WTC11 (cell line): ENCODE measurements around the gene FCMR. TPM values are rescaled to one million over a fixed set of nuclear protein-coding genes. Genes with fewer than 3 reads are reported as not detected.

ENCODE experiments used
- ATAC-seq: fragments of 200-7000 bp; cut with Tn5 transposase; 2 replicates; pipeline ENCODE4 v1.10.0; 2021; ENCODE audit warnings: mild to moderate bottlenecking, moderate library complexity
- CTCF ChIA-PET: fragments of 300-600 bp; sonication (Branson Sonifier 250); formaldehyde crosslinking; loops from one replicate; lab custom pipeline; 2021; ENCODE audit warnings: antibody characterized with exemption; lab: Charles Lee
- POLR2A ChIA-PET: fragments of 350-600 bp; sonication (Branson Sonifier 250); formaldehyde crosslinking; loops from one replicate; lab custom pipeline; 2021; ENCODE audit warnings: antibody characterized with exemption; lab: Charles Lee
- DNase-seq: peaks from one replicate; pipeline ENCODE4 v3.0.0; 2021; ENCODE audit warnings: low spot score
- H3K27ac Mint-ChIP-seq: 2 replicates; pipeline ENCODE4 v1.8.0; 2021; ENCODE audit warnings: mixed read lengths
- H3K27me3 Mint-ChIP-seq: 2 replicates; pipeline ENCODE4 v1.8.0; 2021; ENCODE audit warnings: low read depth, mild to moderate bottlenecking, moderate library complexity, mixed read lengths
- H3K36me3 Mint-ChIP-seq: 2 replicates; pipeline ENCODE4 v1.8.0; 2021; ENCODE audit warnings: mixed read lengths
- H3K4me1 Mint-ChIP-seq: 2 replicates; pipeline ENCODE4 v1.8.0; 2022; ENCODE audit warnings: mixed read lengths
- H3K4me3 Mint-ChIP-seq: 2 replicates; pipeline ENCODE4 v1.8.0; 2021; ENCODE audit warnings: mild to moderate bottlenecking, moderate library complexity, mixed read lengths
- H3K9me3 Mint-ChIP-seq: 2 replicates; pipeline ENCODE4 v1.8.0; 2021; ENCODE audit warnings: mixed read lengths
- CREB1 ChIP-seq: sonication (generic); formaldehyde crosslinking; IDR thresholded peaks from 2 replicates; pipeline ENCODE4 v1.8.0; 2023; ENCODE audit warnings: mild to moderate bottlenecking, missing genetic modification reagents
- ELF4 ChIP-seq: sonication (generic); formaldehyde crosslinking; IDR thresholded peaks from 2 replicates; pipeline ENCODE4 v1.8.1; 2022; ENCODE audit warnings: low read depth, mild to moderate bottlenecking, moderate library complexity, missing genetic modification reagents
- EMX1 ChIP-seq: fragments of 250-450 bp; sonication (Bioruptor Pico); IDR thresholded peaks from 2 replicates; pipeline ENCODE4 v1.8.0; 2021; ENCODE audit warnings: mild to moderate bottlenecking
- ESRRA ChIP-seq: sonication (generic); formaldehyde crosslinking; IDR thresholded peaks from 2 replicates; pipeline ENCODE4 v1.8.1; 2022; ENCODE audit warnings: mild to moderate bottlenecking, missing genetic modification reagents, borderline replicate concordance
- ETV6 ChIP-seq: sonication (generic); formaldehyde crosslinking; IDR thresholded peaks from 2 replicates; pipeline ENCODE4 v1.8.1; 2022; ENCODE audit warnings: mild to moderate bottlenecking, missing genetic modification reagents
- FOXP1 ChIP-seq: sonication (generic); formaldehyde crosslinking; IDR thresholded peaks from 2 replicates; pipeline ENCODE4 v1.8.0; 2022; ENCODE audit warnings: missing genetic modification reagents, mild to moderate bottlenecking, moderate library complexity, borderline replicate concordance
- KAT7 ChIP-seq: sonication (generic); formaldehyde crosslinking; IDR thresholded peaks from 2 replicates; pipeline ENCODE4 v1.8.1; 2023; ENCODE audit warnings: missing genetic modification reagents, mild to moderate bottlenecking, borderline replicate concordance
- NFYB ChIP-seq: sonication (generic); formaldehyde crosslinking; conservative IDR thresholded peaks from 2 replicates; pipeline ENCODE4 v1.8.0; 2022; ENCODE audit warnings: low read depth, missing genetic modification reagents
- NR3C1 ChIP-seq: sonication (generic); formaldehyde crosslinking; conservative IDR thresholded peaks from 2 replicates; pipeline ENCODE4 v1.8.1; 2023; ENCODE audit warnings: low read depth, mild to moderate bottlenecking, missing genetic modification reagents
- RELA ChIP-seq: sonication (generic); formaldehyde crosslinking; IDR thresholded peaks from 2 replicates; pipeline ENCODE4 v1.8.1; 2022; ENCODE audit warnings: missing genetic modification reagents, mild to moderate bottlenecking, borderline replicate concordance
- SP1 ChIP-seq: sonication (generic); formaldehyde crosslinking; conservative IDR thresholded peaks from 2 replicates; pipeline ENCODE4 v1.8.1; 2022; ENCODE audit warnings: missing genetic modification reagents
- TEAD1 ChIP-seq: sonication (generic); formaldehyde crosslinking; IDR thresholded peaks from 2 replicates; pipeline ENCODE4 v1.8.0; 2022; ENCODE audit warnings: mild to moderate bottlenecking, missing genetic modification reagents
- TP53 ChIP-seq: sonication (generic); formaldehyde crosslinking; IDR thresholded peaks from 2 replicates; pipeline ENCODE4 v1.8.1; 2023; ENCODE audit warnings: mild to moderate bottlenecking, missing genetic modification reagents
- ZBTB21 ChIP-seq: sonication (generic); formaldehyde crosslinking; IDR thresholded peaks from 2 replicates; pipeline ENCODE4 v1.8.1; 2023; ENCODE audit warnings: mild to moderate bottlenecking, missing genetic modification reagents, borderline replicate concordance
- ZNF263 ChIP-seq: sonication (generic); formaldehyde crosslinking; IDR thresholded peaks from 2 replicates; pipeline ENCODE4 v1.8.1; 2022; ENCODE audit warnings: low read depth, mild to moderate bottlenecking, moderate library complexity, missing genetic modification reagents
- total RNA-seq: library from RNA; stranded (reverse); gene quantifications from 3 replicates; pipeline ENCODE4 v1.2.3, GENCODE V29; 2021
- TF ChIP-seq, protein P1 (sequence below): sonication (generic); formaldehyde crosslinking; IDR thresholded peaks from 2 replicates; pipeline ENCODE4 v1.8.1; 2023; ENCODE audit warnings: mild to moderate bottlenecking, moderate library complexity, missing genetic modification reagents
- TF ChIP-seq, protein P2 (sequence below): fragments of 250-450 bp; sonication (Bioruptor Pico); conservative IDR thresholded peaks from 2 replicates; pipeline ENCODE4 v1.9.0; 2021; ENCODE audit warnings: mild to moderate bottlenecking
- TF ChIP-seq, protein P3 (sequence below): sonication (generic); formaldehyde crosslinking; IDR thresholded peaks from 2 replicates; pipeline ENCODE4 v1.8.1; 2023; ENCODE audit warnings: mild to moderate bottlenecking, missing genetic modification reagents
- TF ChIP-seq, protein P4 (sequence below): sonication (generic); formaldehyde crosslinking; IDR thresholded peaks from 2 replicates; pipeline ENCODE4 v1.8.1; 2023; ENCODE audit warnings: mild to moderate bottlenecking, missing genetic modification reagents
- TF ChIP-seq, protein P5 (sequence below): fragments of 250-450 bp; sonication (Bioruptor Pico); IDR thresholded peaks from 2 replicates; pipeline ENCODE4 v2.1.2; 2022; ENCODE audit warnings: mild to moderate bottlenecking, moderate library complexity
- TF ChIP-seq, protein P6 (sequence below): sonication (generic); formaldehyde crosslinking; IDR thresholded peaks from 2 replicates; pipeline ENCODE4 v1.8.1; 2023; ENCODE audit warnings: mild to moderate bottlenecking, missing genetic modification reagents, moderate library complexity

The FCMR gene
- total RNA-seq, 1 experiment from 2014 or later = 1.0 TPM

DNA sequence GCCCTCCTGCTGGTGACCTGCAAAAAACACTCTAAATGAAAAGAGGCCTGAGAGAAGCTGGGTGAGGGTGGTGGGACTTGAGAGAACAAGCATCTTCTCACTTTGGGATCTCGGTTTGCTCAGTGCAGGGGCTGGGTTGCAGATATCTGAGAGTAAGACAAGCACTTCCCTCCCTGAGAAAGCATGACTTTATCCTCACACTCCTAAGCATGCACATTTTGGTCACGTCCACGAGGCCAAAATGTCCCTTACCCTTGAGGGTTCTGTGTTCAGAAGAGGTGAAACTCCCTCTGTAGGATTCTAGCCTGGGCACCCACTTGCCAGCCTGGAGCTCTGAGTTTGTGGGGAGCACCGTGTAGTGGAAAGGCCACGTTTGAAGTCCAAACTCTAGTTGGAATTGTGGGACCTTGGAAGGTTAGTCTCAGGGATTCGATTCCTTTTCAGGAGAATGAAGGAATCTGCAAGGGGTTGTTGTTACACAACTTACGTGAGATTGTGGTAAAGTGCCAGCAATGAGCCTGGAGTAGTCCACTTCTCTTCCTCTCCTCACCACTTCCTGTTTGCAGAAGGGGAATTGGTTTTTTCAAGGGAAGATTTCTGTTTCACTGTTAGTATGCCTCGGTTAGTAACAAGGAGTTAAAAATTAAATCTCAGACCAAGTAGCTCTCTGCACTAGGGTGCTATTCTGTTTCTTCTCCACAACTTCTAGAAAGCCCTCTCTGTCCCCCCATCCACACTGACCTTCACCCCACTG, 45.5 kb upstream of the FCMR start (continued):
- TF ChIP-seq, protein P1, sequence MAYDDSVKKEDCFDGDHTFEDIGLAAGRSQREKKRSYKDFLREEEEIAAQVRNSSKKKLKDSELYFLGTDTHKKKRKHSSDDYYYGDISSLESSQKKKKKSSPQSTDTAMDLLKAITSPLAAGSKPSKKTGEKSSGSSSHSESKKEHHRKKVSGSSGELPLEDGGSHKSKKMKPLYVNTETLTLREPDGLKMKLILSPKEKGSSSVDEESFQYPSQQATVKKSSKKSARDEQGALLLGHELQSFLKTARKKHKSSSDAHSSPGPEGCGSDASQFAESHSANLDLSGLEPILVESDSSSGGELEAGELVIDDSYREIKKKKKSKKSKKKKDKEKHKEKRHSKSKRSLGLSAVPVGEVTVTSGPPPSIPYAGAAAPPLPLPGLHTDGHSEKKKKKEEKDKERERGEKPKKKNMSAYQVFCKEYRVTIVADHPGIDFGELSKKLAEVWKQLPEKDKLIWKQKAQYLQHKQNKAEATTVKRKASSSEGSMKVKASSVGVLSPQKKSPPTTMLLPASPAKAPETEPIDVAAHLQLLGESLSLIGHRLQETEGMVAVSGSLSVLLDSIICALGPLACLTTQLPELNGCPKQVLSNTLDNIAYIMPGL (CRISPR knock-in tag) = no peak
- TF ChIP-seq, all 79 proteins: peak for 0

DNA sequence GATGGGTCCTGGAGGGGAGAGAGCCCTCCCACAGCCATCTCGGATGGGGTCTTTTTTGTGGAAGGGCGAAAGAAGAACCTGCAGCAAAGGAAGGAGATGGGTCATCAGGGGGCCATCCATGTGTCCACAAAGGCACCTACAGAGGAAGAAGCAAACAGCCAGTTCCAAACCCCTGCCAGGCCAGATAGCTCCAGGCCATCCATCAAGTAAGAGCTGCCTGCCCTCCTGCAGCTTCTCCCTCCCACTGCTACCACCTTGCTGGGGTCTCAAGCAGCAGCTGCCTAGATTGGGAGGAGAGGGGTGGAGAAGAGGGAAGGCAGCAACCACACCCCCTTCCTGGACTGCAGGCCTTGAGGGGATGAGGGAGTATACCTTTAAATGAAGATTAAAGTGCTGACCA, 44.0 kb upstream of the FCMR start:
- no peak overlapping the region for H3K4me3 Mint-ChIP-seq
- POLR2A ChIA-PET = interaction anchor here (1.0 kb wide), 1 partner anchor 11 kb away, joined by 3 read pairs; no protein-coding TSS in a partner anchor
- CTCF ChIA-PET = no interaction called here
- H3K27ac Mint-ChIP-seq = no peak overlapping the region
- H3K9me3 Mint-ChIP-seq = no peaks in the 10 kb centered on the region
- no peaks in the 10 kb centered on the region for H3K4me1 Mint-ChIP-seq
- H3K27me3 Mint-ChIP-seq = peaks cover 3% of the 10 kb centered on the region; the same call in 1 of the 2 replicates
- TF ChIP-seq TP53 (CRISPR knock-in tag) (no peak), ZBTB21 (CRISPR knock-in tag) (no peak)
- TF ChIP-seq, protein P2, sequence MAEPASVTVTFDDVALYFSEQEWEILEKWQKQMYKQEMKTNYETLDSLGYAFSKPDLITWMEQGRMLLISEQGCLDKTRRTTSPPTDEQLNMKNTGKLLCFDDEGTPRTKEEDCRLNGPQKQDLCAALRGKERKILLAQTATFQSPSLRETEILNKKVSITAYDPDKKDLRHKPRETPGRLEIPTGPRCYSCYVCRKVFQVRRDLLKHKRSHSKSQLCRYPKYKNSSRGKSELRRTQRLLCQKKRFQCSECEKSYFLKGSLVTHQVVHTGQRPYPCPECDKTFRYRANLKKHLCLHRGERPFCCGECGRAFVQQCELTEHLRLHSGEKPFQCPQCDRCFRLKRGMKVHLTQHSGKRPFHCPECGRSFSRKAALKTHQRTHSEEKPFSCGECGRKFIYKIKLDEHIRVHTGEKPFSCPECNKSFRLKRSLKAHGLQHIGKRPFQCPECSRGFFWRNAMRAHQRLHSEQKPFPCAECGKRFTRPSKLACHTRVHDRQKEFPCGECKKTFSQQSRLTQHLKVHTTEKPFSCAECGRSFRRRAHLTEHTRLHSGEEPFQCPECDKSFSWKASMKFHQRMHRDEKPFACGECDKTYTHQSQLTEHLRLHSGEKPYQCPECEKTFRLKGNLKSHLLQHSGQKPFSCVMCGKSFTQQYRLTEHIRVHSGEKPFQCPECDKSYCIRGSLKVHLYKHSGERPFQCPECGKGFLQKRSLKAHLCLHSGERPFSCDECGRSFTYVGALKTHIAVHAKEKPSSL (CRISPR knock-in tag) = no peak
- TF ChIP-seq, protein P1 (CRISPR knock-in tag) = no peak
- no peaks in the 10 kb centered on the region for H3K36me3 Mint-ChIP-seq
- ATAC-seq = no peak
- no peak for DNase-seq

DNA sequence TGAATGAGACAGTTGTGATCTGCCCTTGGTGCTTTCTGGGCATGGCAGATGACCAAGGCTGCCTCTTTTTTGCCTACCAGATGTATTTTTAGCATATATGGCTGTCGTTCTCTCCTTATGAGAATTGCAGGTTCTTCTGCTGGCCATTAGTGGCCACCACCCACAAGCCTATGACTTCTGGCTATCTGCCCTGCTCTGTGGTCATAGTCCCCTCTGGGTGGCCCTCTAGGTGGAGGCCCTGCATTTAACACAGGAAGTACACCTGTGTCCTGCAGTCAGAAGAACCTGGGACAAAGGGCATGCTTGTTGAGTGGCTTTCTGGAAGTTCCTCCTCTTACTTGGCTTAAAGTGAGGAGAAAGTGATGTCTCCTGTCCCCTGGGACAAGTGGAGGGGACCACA, 42.0 kb upstream of the FCMR start:
- Mint-ChIP-seq H3K27me3 (no peaks in the 10 kb centered on the region), H3K4me3 (no peak overlapping the region), H3K4me1 (no peaks in the 10 kb centered on the region), H3K27ac (no peak overlapping the region), H3K36me3 (no peaks in the 10 kb centered on the region), H3K9me3 (no peaks in the 10 kb centered on the region)
- ATAC-seq = no peak
- CTCF ChIA-PET = interaction anchor here (1.1 to 1.7 kb wide), 4 partner anchors 19 to 233 kb away, joined by 3 to 8 read pairs (median 5); no protein-coding TSS in a partner anchor
- no peak for DNase-seq
- POLR2A ChIA-PET = no interaction called here
- TF ChIP-seq EMX1 (CRISPR knock-in tag) (no peak), NR3C1 (CRISPR knock-in tag) (no peak), FOXP1 (CRISPR knock-in tag) (no peak), ETV6 (CRISPR knock-in tag) (no peak), ELF4 (CRISPR knock-in tag) (no peak), TEAD1 (no peak), KAT7 (CRISPR knock-in tag) (no peak), CREB1 (CRISPR knock-in tag) (no peak), SP1 (no peak), NFYB (CRISPR knock-in tag) (no peak), ESRRA (CRISPR knock-in tag) (no peak), ZNF263 (CRISPR knock-in tag) (no peak), RELA (CRISPR knock-in tag) (no peak)
- TF ChIP-seq, protein P3, sequence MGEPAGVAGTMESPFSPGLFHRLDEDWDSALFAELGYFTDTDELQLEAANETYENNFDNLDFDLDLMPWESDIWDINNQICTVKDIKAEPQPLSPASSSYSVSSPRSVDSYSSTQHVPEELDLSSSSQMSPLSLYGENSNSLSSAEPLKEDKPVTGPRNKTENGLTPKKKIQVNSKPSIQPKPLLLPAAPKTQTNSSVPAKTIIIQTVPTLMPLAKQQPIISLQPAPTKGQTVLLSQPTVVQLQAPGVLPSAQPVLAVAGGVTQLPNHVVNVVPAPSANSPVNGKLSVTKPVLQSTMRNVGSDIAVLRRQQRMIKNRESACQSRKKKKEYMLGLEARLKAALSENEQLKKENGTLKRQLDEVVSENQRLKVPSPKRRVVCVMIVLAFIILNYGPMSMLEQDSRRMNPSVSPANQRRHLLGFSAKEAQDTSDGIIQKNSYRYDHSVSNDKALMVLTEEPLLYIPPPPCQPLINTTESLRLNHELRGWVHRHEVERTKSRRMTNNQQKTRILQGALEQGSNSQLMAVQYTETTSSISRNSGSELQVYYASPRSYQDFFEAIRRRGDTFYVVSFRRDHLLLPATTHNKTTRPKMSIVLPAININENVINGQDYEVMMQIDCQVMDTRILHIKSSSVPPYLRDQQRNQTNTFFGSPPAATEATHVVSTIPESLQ = no peak
- TF ChIP-seq, protein P4, sequence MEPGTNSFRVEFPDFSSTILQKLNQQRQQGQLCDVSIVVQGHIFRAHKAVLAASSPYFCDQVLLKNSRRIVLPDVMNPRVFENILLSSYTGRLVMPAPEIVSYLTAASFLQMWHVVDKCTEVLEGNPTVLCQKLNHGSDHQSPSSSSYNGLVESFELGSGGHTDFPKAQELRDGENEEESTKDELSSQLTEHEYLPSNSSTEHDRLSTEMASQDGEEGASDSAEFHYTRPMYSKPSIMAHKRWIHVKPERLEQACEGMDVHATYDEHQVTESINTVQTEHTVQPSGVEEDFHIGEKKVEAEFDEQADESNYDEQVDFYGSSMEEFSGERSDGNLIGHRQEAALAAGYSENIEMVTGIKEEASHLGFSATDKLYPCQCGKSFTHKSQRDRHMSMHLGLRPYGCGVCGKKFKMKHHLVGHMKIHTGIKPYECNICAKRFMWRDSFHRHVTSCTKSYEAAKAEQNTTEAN (CRISPR knock-in tag) = no peak
- TF ChIP-seq, protein P5, sequence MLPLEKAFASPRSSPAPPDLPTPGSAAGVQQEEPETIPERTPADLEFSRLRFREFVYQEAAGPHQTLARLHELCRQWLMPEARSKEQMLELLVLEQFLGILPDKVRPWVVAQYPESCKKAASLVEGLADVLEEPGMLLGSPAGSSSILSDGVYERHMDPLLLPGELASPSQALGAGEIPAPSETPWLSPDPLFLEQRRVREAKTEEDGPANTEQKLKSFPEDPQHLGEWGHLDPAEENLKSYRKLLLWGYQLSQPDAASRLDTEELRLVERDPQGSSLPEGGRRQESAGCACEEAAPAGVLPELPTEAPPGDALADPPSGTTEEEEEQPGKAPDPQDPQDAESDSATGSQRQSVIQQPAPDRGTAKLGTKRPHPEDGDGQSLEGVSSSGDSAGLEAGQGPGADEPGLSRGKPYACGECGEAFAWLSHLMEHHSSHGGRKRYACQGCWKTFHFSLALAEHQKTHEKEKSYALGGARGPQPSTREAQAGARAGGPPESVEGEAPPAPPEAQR (CRISPR knock-in tag) = no peak
- TF ChIP-seq, protein P6, sequence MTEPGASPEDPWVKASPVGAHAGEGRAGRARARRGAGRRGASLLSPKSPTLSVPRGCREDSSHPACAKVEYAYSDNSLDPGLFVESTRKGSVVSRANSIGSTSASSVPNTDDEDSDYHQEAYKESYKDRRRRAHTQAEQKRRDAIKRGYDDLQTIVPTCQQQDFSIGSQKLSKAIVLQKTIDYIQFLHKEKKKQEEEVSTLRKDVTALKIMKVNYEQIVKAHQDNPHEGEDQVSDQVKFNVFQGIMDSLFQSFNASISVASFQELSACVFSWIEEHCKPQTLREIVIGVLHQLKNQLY (CRISPR knock-in tag) = no peak
